ENCODE measurements around the gene PDGFRB. TPM values are rescaled to one million over a fixed set of nuclear protein-coding genes. Genes with fewer than 3 reads are reported as not detected.

The PDGFRB gene
- total RNA-seq, 6 experiments from 2014 or later = 6.8 to 19.5 (median 9.4) TPM

DNA sequence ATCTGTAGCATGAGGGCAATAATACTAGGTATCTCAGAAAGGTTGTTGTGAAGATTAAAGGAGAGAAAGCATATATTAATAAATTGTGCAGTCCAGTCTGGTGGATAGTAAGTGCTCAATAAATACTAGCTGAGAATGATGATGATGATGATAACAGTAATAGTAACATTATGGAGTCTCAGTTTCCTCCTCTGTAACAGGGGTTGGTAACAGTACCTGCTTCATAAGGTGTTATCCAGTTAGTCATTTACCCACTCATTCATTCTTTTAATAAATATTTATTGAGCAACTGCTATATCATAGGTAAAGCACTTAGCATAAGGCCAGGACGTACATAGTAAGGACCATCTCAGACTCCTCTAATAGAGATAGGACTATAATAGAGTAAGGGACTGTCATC, 41.8 kb upstream of the PDGFRB start:
- TF ChIP-seq, protein P1, sequence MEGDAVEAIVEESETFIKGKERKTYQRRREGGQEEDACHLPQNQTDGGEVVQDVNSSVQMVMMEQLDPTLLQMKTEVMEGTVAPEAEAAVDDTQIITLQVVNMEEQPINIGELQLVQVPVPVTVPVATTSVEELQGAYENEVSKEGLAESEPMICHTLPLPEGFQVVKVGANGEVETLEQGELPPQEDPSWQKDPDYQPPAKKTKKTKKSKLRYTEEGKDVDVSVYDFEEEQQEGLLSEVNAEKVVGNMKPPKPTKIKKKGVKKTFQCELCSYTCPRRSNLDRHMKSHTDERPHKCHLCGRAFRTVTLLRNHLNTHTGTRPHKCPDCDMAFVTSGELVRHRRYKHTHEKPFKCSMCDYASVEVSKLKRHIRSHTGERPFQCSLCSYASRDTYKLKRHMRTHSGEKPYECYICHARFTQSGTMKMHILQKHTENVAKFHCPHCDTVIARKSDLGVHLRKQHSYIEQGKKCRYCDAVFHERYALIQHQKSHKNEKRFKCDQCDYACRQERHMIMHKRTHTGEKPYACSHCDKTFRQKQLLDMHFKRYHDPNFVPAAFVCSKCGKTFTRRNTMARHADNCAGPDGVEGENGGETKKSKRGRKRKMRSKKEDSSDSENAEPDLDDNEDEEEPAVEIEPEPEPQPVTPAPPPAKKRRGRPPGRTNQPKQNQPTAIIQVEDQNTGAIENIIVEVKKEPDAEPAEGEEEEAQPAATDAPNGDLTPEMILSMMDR (IDR thresholded peaks at IDR 0.05) = no peak
- TF ChIP-seq POLR2A (IDR thresholded peaks at IDR 0.05) = no peak
- no peak overlapping the region for H3K4me3 ChIP-seq
- intact Hi-C loops (cut with DNase I) = no loop called here
- no peaks in the 10 kb centered on the region for H3K36me3 ChIP-seq
- 100% methylated on average over 1 of the region's 1 CpG for WGBS (ENCODE audit: insufficient coverage, low coverage, low lambda C conversion rate, missing lambda C conversion rate)
- no peaks in the 10 kb centered on the region for H3K9me3 ChIP-seq
- DNase-seq (no peak), ATAC-seq (no peak)
- no peaks in the 10 kb centered on the region for H3K4me1 ChIP-seq
- no peaks in the 10 kb centered on the region for H3K27me3 ChIP-seq
- no peak overlapping the region for H3K27ac ChIP-seq

DNA sequence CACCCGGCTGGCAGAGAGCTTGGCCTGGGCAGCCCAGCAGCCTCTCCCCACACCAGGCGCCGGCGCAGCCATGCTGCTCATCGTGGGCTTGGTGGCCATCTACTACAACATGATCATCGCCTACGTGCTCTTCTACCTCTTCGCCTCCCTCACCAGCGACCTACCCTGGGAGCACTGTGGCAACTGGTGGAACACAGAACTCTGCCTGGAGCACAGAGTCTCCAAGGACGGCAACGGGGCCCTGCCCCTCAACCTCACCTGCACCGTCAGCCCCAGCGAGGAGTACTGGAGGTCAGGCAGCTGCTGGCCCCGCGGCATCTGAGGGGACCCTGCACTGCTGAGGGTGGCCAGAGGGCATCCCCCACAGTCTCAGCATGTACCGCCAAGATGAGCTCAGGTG, 41.3 kb upstream of the PDGFRB start:
- Histone ChIP-seq H3K36me3 (no peaks in the 10 kb centered on the region), H3K4me1 (no peaks in the 10 kb centered on the region), H3K9me3 (no peaks in the 10 kb centered on the region), H3K4me3 (no peak overlapping the region), H3K27me3 (no peaks in the 10 kb centered on the region), H3K27ac (no peak overlapping the region)
- WGBS (ENCODE audit: insufficient coverage, low coverage, low lambda C conversion rate, missing lambda C conversion rate) = no CpG with 5 or more reads among the region's 16 CpGs
- TF ChIP-seq, protein P1 (IDR thresholded peaks at IDR 0.05) = no peak
- TF ChIP-seq POLR2A (IDR thresholded peaks at IDR 0.05) = no peak
- DNase-seq = no peak
- intact Hi-C loops (cut with DNase I) = no loop called here
- ATAC-seq = no peak

DNA sequence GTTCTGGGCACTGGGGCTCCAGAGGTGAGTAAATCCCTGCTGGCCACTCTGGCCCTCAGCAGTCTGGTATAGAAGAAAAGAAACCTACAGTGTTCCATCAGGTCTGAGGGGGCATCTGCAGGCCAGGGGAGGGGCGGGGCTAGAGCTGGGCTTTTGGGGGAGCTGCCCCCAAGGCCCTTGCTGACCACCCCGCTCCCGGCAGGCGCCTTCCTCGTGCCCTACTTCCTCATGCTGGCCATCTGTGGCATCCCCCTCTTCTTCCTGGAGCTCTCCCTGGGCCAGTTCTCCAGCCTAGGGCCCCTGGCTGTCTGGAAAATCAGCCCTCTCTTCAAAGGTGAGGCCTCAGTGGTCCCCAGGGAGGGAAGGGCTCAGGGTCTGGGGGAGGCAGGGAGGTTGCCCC, 40.9 kb upstream of the PDGFRB start:
- ATAC-seq (no peak), DNase-seq (no peak)
- TF ChIP-seq, protein P1 (IDR thresholded peaks at IDR 0.05) = no peak
- TF ChIP-seq POLR2A (IDR thresholded peaks at IDR 0.05) = no peak
- H3K27ac ChIP-seq = no peak overlapping the region
- H3K4me1 ChIP-seq = no peaks in the 10 kb centered on the region
- WGBS (ENCODE audit: insufficient coverage, low coverage, low lambda C conversion rate, missing lambda C conversion rate) = 20% methylated on average over 1 of the region's 5 CpGs
- no peaks in the 10 kb centered on the region for H3K36me3 ChIP-seq
- intact Hi-C loops (cut with DNase I) = no loop called here
- H3K4me3 ChIP-seq = no peak overlapping the region
- no peaks in the 10 kb centered on the region for H3K27me3 ChIP-seq
- H3K9me3 ChIP-seq = no peaks in the 10 kb centered on the region

DNA sequence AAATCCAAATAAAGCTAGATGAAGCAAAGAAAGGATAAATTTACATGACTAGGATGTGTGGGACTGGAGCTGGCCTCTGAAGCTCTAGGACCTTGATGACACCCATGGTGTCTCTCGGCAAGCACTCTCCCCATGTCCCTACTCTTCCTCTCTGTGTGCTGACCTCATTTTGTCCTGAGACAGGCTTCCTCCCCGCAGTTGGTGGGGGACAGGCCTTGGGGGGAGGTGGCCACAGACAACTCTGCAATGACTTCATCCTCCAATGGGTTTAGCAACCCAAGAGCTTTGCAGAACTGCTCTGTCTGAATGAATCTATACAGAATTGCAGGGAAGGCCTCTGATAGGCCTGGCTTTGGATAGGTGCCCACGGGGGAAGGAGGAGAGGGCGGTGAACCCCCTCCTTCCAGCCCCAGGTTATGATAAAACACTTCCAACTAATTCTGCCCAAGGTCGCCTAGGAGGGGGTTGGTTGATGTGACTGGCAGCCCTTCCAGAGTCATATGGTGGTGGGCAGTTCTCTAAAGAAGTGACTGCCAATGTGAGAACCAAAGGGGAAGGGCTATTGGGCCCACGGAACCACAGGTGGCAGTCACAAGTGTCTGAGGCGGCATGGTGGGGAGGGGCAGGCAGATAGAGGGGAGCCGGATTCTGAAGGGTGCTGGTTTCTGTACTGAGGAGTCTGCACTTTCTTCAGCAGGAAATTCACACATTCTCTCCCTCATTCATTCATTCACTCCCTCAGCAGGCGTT, 40.3 kb upstream of the PDGFRB start:
- intact Hi-C loops (cut with DNase I) = no loop called here
- Histone ChIP-seq H3K36me3 (no peaks in the 10 kb centered on the region), H3K4me3 (no peak overlapping the region), H3K27me3 (no peaks in the 10 kb centered on the region), H3K4me1 (no peaks in the 10 kb centered on the region), H3K27ac (no peak overlapping the region), H3K9me3 (no peaks in the 10 kb centered on the region)
- no peak for DNase-seq
- ATAC-seq = no peak
- TF ChIP-seq, protein P1 (IDR thresholded peaks at IDR 0.05) = no peak
- TF ChIP-seq POLR2A (IDR thresholded peaks at IDR 0.05) = no peak
- 71% methylated on average over 7 of the region's 9 CpGs for WGBS (ENCODE audit: insufficient coverage, low coverage, low lambda C conversion rate, missing lambda C conversion rate)

All from right lobe of liver (tissue), 6 donors.